ENCODE measurements around the gene GAL3ST1. TPM values are rescaled to one million over a fixed set of nuclear protein-coding genes. Genes with fewer than 3 reads are reported as not detected.
A peak's percentile ranks its signal among the peaks of the same experiment; 100 is the strongest.

Gene GAL3ST1
- total RNA-seq, 1 donor: not detected

- DNase-seq (ENCODE audit: low read depth): no peak
- no peak for TF ChIP-seq CTCF (IDR thresholded peaks at IDR 0.05; ENCODE audit: insufficient read depth, low read depth, low read length)
- no peak overlapping the region for H3K4me3 ChIP-seq (ENCODE audit: low read depth, low read length)
These were observed 8.5 kb upstream of the GAL3ST1 start for GRCh38 chr22:30582788-30583545.

- H3K4me3 ChIP-seq (ENCODE audit: low read depth, low read length): no peak overlapping the region
- DNase-seq (ENCODE audit: low read depth): no peak
- no peak for TF ChIP-seq CTCF (IDR thresholded peaks at IDR 0.05; ENCODE audit: insufficient read depth, low read depth, low read length)
These were observed 7.6 kb upstream of the GAL3ST1 start for GRCh38 chr22:30582051-30582450.

- no peak for TF ChIP-seq CTCF (IDR thresholded peaks at IDR 0.05; ENCODE audit: insufficient read depth, low read depth, low read length)
- no peak for DNase-seq (ENCODE audit: low read depth)
These were observed 6.4 kb upstream of the GAL3ST1 start for GRCh38 chr22:30580896-30581295.

GRCh38 chr22:30578481-30578880, 4.0 kb upstream of the GAL3ST1 start:
- H3K4me3 ChIP-seq (ENCODE audit: low read depth, low read length): no peak overlapping the region
- DNase-seq (ENCODE audit: low read depth): no peak
- TF ChIP-seq CTCF (IDR thresholded peaks at IDR 0.05; ENCODE audit: insufficient read depth, low read depth, low read length): no peak

More at GRCh38 chr22:30580896-30581295, 6.4 kb upstream of the GAL3ST1 start:
- no peak overlapping the region for H3K4me3 ChIP-seq (ENCODE audit: low read depth, low read length)

GRCh38 chr22:30575859-30576258, 1.4 kb upstream of the GAL3ST1 start:
- H3K4me3 ChIP-seq (ENCODE audit: low read depth, low read length): no peak overlapping the region
- no peak for DNase-seq (ENCODE audit: low read depth)
- no peak for TF ChIP-seq CTCF (IDR thresholded peaks at IDR 0.05; ENCODE audit: insufficient read depth, low read depth, low read length)

GRCh38 chr22:30574997-30575671, 669 bp upstream of the GAL3ST1 start:
- TF ChIP-seq CTCF (IDR thresholded peaks at IDR 0.05; ENCODE audit: insufficient read depth, low read depth, low read length): no peak
- peak overlapping the region; percentile 23 for H3K4me3 ChIP-seq (ENCODE audit: low read depth, low read length)
- peak; percentile 90 for DNase-seq (ENCODE audit: low read depth)

All from fibroblast of villous mesenchyme (primary cell).